GM18873 (cell line): Measurements from ENCODE around the gene SLC10A1.

Source experiments
- ATAC-seq: cut with Tn5 transposase; IDR thresholded peaks from one replicate; pipeline ENCODE4 v1.9.1; 2021; ENCODE audit warnings: mild to moderate bottlenecking, moderate library complexity, moderate number of reproducible peaks; ENCODE audit not compliant: unreplicated experiment, low FRiP score

The SLC10A1 gene

DNA sequence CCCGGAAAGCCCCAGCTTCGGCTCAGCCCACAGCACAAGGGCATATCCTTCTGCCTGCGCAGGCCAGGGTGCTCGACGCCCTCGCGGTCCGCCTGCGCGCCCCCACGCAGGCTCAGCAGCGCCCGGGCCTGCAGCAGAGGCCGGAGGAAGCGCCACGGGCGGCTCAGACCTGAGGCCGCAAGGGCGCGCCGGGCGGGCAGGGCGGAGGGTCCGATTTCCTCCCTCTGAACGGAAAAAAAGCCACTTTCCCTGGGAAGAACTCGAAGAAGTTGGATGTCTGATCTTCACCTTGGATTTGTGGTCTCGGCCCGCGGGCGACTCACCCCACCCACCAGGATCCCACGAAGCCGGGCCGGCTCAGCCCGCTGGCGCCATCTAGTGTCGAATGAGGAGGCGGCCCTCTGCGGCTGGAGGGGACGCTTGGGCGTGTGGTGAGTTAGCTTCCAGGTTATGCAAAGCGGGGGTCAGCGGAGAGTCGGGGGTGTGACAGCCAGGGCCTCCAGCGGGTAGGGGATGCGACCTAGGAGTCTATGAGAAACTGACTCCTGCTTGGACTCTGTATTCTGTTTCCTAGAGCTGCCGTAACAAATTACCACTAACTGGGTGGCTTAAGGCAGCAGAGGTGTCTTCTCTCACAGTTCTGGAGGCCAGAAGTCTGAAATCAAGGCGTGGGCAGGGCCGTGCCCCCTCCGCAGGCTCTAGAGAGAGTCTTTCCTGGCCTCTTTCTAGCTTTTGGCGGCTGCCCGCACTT, 70.1 kb downstream of the SLC10A1 start:
- ATAC-seq: peak; percentile 67
